Measurements from ENCODE around the gene OBP2A.

- TF ChIP-seq, protein P1, sequence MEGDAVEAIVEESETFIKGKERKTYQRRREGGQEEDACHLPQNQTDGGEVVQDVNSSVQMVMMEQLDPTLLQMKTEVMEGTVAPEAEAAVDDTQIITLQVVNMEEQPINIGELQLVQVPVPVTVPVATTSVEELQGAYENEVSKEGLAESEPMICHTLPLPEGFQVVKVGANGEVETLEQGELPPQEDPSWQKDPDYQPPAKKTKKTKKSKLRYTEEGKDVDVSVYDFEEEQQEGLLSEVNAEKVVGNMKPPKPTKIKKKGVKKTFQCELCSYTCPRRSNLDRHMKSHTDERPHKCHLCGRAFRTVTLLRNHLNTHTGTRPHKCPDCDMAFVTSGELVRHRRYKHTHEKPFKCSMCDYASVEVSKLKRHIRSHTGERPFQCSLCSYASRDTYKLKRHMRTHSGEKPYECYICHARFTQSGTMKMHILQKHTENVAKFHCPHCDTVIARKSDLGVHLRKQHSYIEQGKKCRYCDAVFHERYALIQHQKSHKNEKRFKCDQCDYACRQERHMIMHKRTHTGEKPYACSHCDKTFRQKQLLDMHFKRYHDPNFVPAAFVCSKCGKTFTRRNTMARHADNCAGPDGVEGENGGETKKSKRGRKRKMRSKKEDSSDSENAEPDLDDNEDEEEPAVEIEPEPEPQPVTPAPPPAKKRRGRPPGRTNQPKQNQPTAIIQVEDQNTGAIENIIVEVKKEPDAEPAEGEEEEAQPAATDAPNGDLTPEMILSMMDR (conservative IDR thresholded peaks at IDR 0.05; ENCODE audit: low read length): no peak
- TF ChIP-seq EZH2phosphoT487 (IDR thresholded peaks at IDR 0.05; ENCODE audit: borderline replicate concordance, low read depth, low read length): no peak
Measured at GRCh38 chr9:135526089-135526729, 19.7 kb upstream of the OBP2A start.
